Measurements from ENCODE around the gene GPRIN3. TPM values are rescaled to one million over a fixed set of nuclear protein-coding genes. Genes with fewer than 3 reads are reported as not detected.

The GPRIN3 gene
- total and polyA plus RNA-seq, 2 experiments from 2014 or later: 5.1 to 18.0 TPM

- no peak for TF ChIP-seq CTCF (IDR thresholded peaks at IDR 0.05; ENCODE audit: low read depth, low read length)
- no peaks in the 10 kb centered on the region for H3K36me3 ChIP-seq
- H3K9me3 ChIP-seq (ENCODE audit: low read depth): no peaks in the 10 kb centered on the region
- peaks cover 6% of the 10 kb centered on the region for H3K4me1 ChIP-seq (ENCODE audit: low read depth)
- H3K4me3 ChIP-seq: no peak overlapping the region
- DNase-seq (ENCODE audit: low read depth in 1 of 2, low spot score in 1 of 2): no peak
- H3K27ac ChIP-seq: no peak overlapping the region
- H3K27me3 ChIP-seq: no peaks in the 10 kb centered on the region
These were observed 29.3 kb upstream of the GPRIN3 start for GRCh38 chr4:89336818-89337420.

- Histone ChIP-seq H3K27ac (no peak overlapping the region), H3K9me3 (ENCODE audit: low read depth) (no peaks in the 10 kb centered on the region), H3K27me3 (no peaks in the 10 kb centered on the region), H3K4me3 (no peak overlapping the region), H3K4me1 (ENCODE audit: low read depth) (peaks cover 12% of the 10 kb centered on the region), H3K36me3 (no peaks in the 10 kb centered on the region)
- no peak for TF ChIP-seq CTCF (IDR thresholded peaks at IDR 0.05; ENCODE audit: low read depth, low read length)
- DNase-seq (ENCODE audit: low read depth in 1 of 2, low spot score in 1 of 2): no peak
These were observed 27.2 kb upstream of the GPRIN3 start for GRCh38 chr4:89334830-89335229.

GRCh38 chr4:89334311-89334710 is 26.7 kb upstream of the GPRIN3 start:
- no peaks in the 10 kb centered on the region for H3K36me3 ChIP-seq
- no peak overlapping the region for H3K4me3 ChIP-seq
- DNase-seq (ENCODE audit: low read depth in 1 of 2, low spot score in 1 of 2): no peak

GRCh38 chr4:89331686-89332544 is 24.3 kb upstream of the GPRIN3 start:
- Histone ChIP-seq H3K9me3 (ENCODE audit: low read depth) (no peaks in the 10 kb centered on the region), H3K4me1 (ENCODE audit: low read depth) (peaks cover 12% of the 10 kb centered on the region), H3K27me3 (no peaks in the 10 kb centered on the region), H3K4me3 (no peak overlapping the region), H3K36me3 (no peaks in the 10 kb centered on the region), H3K27ac (peak overlapping the region; percentile 10)
- no peak for TF ChIP-seq CTCF (IDR thresholded peaks at IDR 0.05; ENCODE audit: low read depth, low read length)
- peak in 1 of 2 donors; percentile 3 for DNase-seq (ENCODE audit: low read depth in 1 of 2, low spot score in 1 of 2)

More at GRCh38 chr4:89334311-89334710, 26.7 kb upstream of the GPRIN3 start:
- Histone ChIP-seq H3K9me3 (ENCODE audit: low read depth) (no peaks in the 10 kb centered on the region), H3K4me1 (ENCODE audit: low read depth) (peaks cover 12% of the 10 kb centered on the region), H3K27ac (no peak overlapping the region), H3K27me3 (no peaks in the 10 kb centered on the region)
- TF ChIP-seq CTCF (IDR thresholded peaks at IDR 0.05; ENCODE audit: low read depth, low read length): no peak

- no peak for DNase-seq (ENCODE audit: low read depth in 1 of 2, low spot score in 1 of 2)
- Histone ChIP-seq H3K27ac (no peak overlapping the region), H3K4me3 (no peak overlapping the region), H3K27me3 (no peaks in the 10 kb centered on the region), H3K36me3 (no peaks in the 10 kb centered on the region), H3K9me3 (ENCODE audit: low read depth) (no peaks in the 10 kb centered on the region), H3K4me1 (ENCODE audit: low read depth) (peaks cover 12% of the 10 kb centered on the region)
- TF ChIP-seq CTCF (IDR thresholded peaks at IDR 0.05; ENCODE audit: low read depth, low read length): no peak
These were observed 23.6 kb upstream of the GPRIN3 start for GRCh38 chr4:89331197-89331596.

Data from cardiac muscle cell (in vitro differentiated cells and primary cell).